Fibroblast of skin of back (primary cell): ENCODE results near the gene BRIP1. TPM values are rescaled to one million over a fixed set of nuclear protein-coding genes. Genes with fewer than 3 reads are reported as not detected.
A peak's percentile ranks its signal among the peaks of the same experiment; 100 is the strongest.
"Not testable (repeated sequence)": the region's sequence is repeated elsewhere in the genome, so short reads cannot be mapped to it uniquely, and the experiment has no call there.

Source experiments
- DNase-seq: peaks from one replicate; pipeline ENCODE4 v3.0.0-alpha.2; 2013
- polyA plus RNA-seq, 2 experiments: library from polyadenylated mRNA; unstranded; fragments of 120-200 nt; gene quantifications; one replicate each; pipeline ENCODE4 v1.2.1, GENCODE V29; 2013; ENCODE audit not compliant: insufficient read length in 2 of 2

BRIP1 gene
- 15.6 TPM for polyA plus RNA-seq (2013, experiment 1 of 2; ENCODE audit: insufficient read length)
- 5.4 TPM for polyA plus RNA-seq (2013, experiment 2 of 2; ENCODE audit: insufficient read length)

DNA sequence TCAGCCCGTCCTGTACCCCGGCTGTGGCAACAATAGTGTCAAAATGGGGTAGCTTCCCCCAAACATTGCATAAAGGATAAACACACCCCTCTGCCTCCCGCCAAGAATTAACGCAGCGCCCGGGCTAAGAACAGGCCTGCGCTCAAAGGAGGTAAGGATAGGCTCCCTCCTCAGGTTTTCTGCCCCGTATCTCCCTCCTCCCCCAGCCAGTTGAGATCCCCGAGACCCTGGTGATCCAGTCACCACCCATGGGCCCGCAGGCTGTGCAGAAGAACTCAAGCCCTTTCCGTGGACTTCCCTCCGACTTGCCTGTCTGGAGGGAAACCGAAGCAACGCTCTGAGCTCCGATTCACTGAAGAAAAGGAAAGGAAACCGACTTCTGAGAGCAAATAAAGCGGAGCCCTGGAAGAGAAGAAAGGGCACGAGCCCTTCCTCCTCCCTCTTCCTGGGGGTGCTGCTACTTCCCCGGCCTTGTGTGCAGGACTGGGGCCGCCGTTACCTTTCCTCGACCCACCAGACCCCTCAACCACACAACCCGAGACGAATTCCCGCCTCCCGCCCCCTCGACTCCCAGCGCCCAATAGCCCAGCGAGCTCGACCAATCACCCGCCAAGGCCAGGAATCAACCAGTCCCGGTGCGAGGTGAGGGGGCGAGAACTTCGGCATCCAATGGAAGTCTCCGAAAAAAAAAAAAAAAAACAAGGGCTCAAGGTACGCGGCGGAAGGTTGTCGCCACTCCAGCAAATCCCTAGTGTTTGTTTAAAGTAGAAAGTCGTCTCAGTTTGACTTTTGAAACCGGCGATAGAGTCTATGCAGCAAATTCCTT is at the start of gene BRIP1:
Gene BRIP1, minus strand, starts transcription at position 554 of the 826 bp plus-strand sequence. CDS start 1,989 bp downstream, outside the sequence.
- DNase-seq, result peak; percentile 97

DNA sequence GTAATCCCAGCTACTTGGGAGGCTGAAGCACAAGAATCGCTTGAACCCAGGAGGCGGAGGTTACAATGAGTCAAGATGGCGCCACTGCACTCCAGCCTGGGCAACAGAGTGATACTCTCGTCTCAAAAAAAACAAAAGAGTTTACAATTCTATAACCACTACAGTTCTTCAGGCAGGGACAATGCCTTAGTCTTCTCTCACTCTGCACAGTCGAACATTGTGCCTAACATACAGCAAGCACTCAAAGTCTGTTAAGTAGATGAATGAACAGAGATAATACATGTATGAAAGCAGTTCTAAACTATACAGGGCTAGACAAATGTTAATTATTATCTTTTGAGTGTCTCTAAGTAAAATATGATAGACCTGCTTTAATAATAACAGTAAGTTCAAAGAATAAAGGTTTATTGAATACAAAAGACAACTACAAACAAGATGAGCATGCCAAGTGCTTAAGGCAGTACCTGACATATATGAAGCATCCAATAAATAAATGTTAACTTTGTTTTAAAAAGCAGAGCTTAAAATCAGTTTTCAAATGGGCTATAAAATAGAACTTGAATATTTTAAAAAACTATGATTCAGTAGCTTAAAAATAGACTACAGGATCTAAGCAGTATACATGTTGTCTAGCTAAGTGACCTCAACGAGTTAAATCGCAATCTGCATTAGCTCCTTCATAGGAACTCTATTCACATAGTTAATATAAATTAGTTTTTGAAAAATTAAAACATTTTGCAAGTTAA is 45.1 kb upstream of the BRIP1 start:
- no peak for DNase-seq

DNA sequence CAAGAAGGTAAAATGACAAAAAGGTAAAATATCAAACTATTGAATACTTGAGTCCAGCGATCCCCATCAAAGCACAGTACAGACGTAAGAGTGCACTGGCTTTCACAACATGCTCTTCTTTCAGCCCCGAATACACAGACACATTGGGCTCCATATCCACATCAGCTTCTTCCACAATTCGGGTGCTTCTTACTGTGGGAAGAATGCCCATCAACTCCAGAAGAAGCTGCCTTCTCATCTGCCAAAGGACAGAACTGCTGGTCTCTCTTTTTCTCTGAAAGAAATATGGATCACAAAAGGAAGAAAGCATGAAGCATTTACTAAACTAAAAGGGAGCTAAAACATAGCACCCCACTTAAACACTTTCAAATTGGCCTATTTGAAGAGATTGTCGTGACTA is 44.0 kb upstream of the BRIP1 start:
- no peak for DNase-seq

GRCh38 chr17:61904094-61904710 is 40.9 kb upstream of the BRIP1 start:
- no peak for DNase-seq

DNA sequence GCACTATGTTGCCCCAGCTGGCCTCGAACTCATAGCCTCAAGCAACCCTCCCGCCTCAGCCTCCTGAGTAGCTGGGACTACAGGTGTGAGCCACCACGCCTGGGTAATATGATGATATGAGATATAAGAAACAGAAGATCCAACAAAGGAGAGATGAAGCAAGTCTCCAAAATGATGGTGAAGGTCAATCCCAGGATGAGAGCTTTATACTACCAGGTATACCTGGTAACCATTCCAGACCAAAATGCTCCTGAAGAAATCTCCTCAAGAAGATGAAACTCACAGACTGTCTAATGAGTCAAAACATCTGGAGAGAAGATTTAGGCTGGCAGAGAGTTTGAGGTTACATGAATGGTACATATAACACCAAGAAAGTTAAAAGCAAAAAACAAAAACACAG is 39.9 kb upstream of the BRIP1 start:
- DNase-seq, result no peak

DNA sequence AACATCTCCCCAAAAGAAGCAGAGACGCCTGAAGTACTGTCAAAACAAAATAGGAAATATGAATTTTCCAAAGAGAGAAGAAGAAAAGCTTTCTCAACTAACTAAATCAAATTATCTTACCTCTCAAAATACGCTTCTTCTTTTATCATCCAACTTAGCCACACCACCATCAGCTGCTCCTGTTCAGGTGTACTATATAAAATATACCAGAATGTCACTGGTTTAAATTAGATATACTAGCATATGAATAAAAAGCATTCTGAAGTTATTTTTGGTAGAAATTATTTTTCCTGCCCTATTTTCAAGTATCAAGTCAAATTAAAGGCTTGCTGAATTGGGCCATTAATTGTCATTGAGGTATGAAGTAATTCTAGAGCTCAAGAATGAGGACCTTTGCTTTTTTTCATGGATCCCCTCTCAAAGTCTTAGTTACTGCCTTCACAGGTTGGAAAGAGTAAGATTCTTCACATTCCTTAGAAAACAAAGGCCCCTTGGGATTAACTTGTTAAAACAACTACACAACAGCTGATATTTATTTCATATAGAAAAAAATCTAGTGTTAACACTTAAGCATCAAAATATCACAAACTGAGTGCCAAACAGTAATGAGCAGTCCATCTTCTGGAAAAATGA is 34.3 kb upstream of the BRIP1 start:
- DNase-seq, result no peak

DNA sequence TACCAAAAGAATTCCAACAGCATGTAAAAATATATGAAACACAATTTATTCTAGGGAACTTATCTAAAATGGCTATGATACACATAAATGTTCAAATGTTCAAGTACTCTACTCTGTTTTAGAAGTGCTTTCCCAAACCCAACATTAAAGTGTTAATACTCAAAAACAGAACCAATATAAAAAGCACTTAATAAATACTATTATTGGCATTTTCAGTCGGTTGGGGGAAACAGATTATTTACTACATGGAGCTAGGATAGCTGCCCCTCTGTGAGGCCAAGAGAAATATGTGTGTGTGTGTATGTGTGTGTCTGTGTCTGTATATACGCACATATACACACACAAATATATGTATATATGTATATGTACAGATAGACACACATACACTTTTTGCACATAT is 32.1 kb upstream of the BRIP1 start:
- no peak for DNase-seq

DNA sequence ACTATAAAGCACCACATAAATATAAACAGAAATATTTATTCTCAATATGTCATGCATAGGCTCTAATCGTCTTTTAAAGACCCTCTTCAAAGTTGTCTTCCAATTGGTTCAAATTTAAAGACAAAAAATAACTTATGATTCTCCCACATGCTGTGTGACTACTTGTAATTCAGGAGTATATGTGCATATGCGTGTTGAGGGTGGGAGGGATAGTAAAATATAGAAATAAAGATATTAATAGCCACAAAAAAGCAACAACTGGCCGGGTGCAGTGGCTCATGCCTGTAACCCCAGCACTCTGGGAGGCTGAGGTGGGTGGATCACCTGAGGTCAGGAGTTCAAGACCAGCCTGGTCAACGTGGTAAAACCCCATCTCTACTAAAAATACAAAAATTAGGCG is 31.0 kb upstream of the BRIP1 start:
- DNase-seq, result not testable (repeated sequence)

DNA sequence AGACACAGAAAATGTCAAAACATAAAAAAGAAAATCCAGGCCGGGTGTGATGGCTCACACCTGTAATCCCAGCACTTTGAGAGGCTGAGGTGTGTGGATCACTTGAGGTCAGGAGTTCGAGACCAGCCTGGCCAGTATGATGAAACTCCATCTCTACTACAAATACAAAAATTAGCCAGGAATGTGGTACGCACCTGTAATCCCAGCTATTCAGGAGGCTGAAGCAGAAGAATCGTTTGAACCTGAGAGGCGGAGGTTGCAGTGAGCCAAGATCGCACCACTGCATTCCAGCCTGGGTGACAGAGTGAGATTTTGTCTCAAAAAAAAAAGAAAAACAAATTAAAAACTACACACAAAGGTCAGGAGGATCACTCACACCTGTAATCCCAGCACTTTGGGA is 24.4 kb upstream of the BRIP1 start:
- DNase-seq, result not testable (repeated sequence)

DNA sequence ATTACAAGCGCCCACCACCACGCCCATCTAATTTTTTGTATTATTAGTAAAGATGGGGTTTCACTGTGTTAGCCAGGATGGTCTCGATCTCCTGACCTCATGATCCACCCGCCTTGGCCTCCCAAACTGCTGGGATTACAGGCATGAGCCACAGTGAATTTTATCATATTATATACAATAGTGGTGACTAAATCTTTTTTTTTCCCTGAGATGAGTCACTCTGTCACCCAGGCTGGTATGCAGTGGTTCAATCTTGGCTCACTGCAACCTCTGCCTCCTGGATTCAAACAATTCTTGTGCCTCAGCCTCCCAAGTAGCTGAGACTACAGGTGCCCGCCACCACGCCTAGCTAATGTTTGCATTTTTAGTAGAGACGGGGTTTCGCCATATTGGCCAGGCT is 22.5 kb upstream of the BRIP1 start:
- peak; percentile 59 for DNase-seq

DNA sequence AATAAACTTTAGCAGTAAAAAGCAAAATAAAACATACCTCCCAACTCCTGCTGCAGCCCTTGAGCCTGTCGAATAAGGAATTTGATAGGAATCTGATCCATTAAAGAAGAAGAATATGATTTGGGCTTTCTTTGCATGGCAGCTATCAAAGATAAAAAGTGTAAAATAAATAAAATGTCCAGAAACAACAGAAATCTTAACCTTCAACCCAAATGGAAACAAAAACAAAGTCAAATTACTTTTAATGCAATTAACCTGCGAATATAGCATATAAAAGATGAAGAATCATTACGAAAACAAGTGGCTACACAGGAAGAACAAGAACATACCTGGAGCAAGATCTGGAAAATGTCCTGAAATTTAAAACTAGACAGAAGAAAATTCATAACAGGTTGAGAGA is 21.5 kb upstream of the BRIP1 start:
- no peak for DNase-seq

GRCh38 chr17:61880589-61881102 is 17.3 kb upstream of the BRIP1 start:
- no peak for DNase-seq

DNA sequence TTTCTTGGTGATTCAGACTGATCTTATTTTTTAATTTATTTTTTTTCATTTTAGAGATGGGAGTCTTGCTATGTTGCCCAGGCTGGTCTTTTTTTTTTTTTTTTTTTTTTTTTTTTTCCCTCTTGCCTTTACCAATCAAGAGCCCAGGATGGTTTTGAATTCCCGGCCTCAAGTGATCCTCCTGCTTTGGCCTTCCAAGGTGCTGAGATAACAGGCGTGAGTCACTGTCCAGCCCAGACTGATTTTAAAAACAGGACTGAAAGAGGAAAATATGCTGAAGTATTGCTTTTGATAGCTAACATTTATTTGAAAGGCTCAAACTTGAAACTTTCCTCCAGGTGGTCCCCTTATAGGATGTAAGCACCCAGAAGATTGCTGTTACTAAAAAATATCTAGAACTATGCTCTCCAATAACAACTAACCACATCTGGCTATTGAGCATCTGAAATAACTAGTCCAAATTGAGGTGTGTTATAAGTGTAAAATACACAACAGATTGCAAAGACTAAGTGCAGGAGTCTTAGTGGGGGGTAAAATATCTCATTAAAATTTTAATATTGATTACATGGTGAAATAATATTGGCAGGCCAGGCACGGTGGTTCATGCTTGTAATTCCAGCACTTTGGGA is 15.8 kb upstream of the BRIP1 start:
- DNase-seq, result peak; percentile 6

GRCh38 chr17:61878520-61878919 is 15.2 kb upstream of the BRIP1 start:
- no peak for DNase-seq

GRCh38 chr17:61877837-61878236 is 14.5 kb upstream of the BRIP1 start:
- DNase-seq, result no peak

GRCh38 chr17:61875804-61876203 is 12.5 kb upstream of the BRIP1 start:
- DNase-seq, result no peak

DNA sequence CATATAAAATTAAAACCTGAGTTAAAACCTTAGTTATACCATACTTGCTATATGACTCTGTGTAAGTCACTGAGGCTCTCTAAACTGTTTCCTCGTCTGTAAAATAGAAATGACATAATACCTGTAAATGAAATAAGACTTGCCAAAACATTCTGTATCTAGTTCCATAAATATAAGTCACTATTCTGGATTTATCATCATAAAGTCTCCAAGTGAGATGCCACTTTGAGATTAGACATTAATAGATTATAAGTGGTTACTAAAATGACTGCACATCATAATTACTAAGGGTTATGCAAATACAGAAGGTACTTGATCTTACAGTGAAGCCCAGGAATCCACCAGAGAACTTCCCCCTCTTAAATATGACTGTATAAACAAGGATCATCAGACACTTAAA is 12.0 kb upstream of the BRIP1 start:
- no peak for DNase-seq

DNA sequence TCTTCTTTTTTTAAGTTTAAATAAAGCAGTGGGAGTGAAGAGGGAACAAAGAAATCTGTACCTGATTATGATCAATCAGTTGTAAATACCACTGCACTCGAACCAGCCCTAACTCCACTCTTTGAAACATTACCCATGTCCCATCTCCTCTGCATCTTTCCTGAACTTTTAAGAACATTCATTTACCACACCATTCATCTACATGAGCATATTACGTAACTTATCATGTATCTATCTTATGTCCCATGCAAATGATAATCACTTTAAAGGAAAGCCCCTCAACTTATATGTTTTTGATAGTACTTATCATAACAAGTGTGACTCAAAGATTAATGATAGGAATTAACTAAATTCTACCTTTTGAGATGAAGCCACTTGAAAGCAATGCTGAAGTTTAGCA is 10.7 kb upstream of the BRIP1 start:
- DNase-seq, result no peak

- DNase-seq, result no peak
These were observed 8.8 kb upstream of the BRIP1 start for GRCh38 chr17:61872099-61872498.

- no peak for DNase-seq
These were observed 5.8 kb upstream of the BRIP1 start for GRCh38 chr17:61869138-61869537.

DNA sequence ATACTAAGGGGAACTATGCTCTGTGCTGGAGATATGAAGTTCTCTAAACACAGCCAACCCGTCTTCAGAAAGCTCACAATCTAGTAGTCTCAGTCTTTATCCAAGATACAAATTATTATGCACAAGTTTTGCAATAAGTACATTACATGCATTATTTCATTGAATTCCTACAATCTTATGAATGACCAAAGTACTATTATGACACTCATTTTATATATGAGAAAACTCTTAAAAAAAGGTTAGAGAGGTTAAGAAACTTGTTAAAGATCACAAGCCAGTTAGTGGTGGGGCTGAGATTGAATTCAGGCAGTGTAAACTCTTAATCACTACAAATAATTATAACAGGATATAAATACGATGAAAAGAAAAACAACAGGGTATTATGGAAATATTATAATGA is 4.7 kb upstream of the BRIP1 start:
- no peak for DNase-seq

GRCh38 chr17:61867033-61867432 is 3.7 kb upstream of the BRIP1 start:
- DNase-seq, result no peak
